GM23338 (cell line): ENCODE measurements around the gene COL20A1.

Experiments used
- EZH2 ChIP-seq: fragments of 200-600 bp; sonication (generic); IDR thresholded peaks from one replicate; pipeline ENCODE4 v1.8.0; 2017; ENCODE audit warnings: antibody characterized with exemption, mild to moderate bottlenecking, low read depth; ENCODE audit not compliant: unreplicated experiment
- JUNB ChIP-seq: IDR thresholded peaks from one replicate; pipeline ENCODE4 v1.6.1; 2016; ENCODE audit warnings: antibody characterized with exemption; ENCODE audit not compliant: unreplicated experiment
- POLR2AphosphoS5 ChIP-seq: IDR thresholded peaks from 2 replicates; pipeline ENCODE4 v1.6.1; 2016; ENCODE audit warnings: antibody characterized with exemption, low read depth
- TF ChIP-seq, protein P1 (sequence below), 2 experiments: fragments of 200-600 bp in 1 of 2; sonication (generic) in 1 of 2; conservative IDR thresholded peaks; 2 replicates each; pipeline versions ENCODE4 v1.5.1 to v1.6.1; 2016 to 2017; ENCODE audit warnings: antibody characterized with exemption in 2 of 2, low read depth in 2 of 2, mild to moderate bottlenecking in 2 of 2, moderate library complexity in 1 of 2

GRCh38 chr20:63356511-63356910 lies 63.5 kb downstream of the COL20A1 start:
- TF ChIP-seq, protein P1, sequence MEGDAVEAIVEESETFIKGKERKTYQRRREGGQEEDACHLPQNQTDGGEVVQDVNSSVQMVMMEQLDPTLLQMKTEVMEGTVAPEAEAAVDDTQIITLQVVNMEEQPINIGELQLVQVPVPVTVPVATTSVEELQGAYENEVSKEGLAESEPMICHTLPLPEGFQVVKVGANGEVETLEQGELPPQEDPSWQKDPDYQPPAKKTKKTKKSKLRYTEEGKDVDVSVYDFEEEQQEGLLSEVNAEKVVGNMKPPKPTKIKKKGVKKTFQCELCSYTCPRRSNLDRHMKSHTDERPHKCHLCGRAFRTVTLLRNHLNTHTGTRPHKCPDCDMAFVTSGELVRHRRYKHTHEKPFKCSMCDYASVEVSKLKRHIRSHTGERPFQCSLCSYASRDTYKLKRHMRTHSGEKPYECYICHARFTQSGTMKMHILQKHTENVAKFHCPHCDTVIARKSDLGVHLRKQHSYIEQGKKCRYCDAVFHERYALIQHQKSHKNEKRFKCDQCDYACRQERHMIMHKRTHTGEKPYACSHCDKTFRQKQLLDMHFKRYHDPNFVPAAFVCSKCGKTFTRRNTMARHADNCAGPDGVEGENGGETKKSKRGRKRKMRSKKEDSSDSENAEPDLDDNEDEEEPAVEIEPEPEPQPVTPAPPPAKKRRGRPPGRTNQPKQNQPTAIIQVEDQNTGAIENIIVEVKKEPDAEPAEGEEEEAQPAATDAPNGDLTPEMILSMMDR (conservative IDR thresholded peaks at IDR 0.05; ENCODE audit: low read depth in 2 of 2), result no peak
- TF ChIP-seq POLR2AphosphoS5 (no peak), JUNB (no peak), EZH2 (no peak)
